Neural progenitor cell (in vitro differentiated cells): Measurements from ENCODE around the gene BECN2. TPM values are rescaled to one million over a fixed set of nuclear protein-coding genes. Genes with fewer than 3 reads are reported as not detected.

Experiments
- DNase-seq: peaks from one replicate; pipeline ENCODE4 v3.0.0-alpha.2; 2016; ENCODE audit warnings: low spot score
- H2AFZ ChIP-seq: fragments of 200-600 bp; sonication (generic); replicated peaks from 2 replicates; pipeline ENCODE4 v1.6.1; 2016; ENCODE audit warnings: antibody characterized with exemption
- H3F3A ChIP-seq: fragments of 200-600 bp; sonication (generic); 2 replicates; pipeline ENCODE4 v1.6.1; 2016; ENCODE audit warnings: antibody characterized with exemption, low read depth
- H3K27ac ChIP-seq: fragments of 200-600 bp; sonication (generic); 2 replicates; pipeline ENCODE4 v1.5.1; 2016; ENCODE audit warnings: mild to moderate bottlenecking
- H3K27me3 ChIP-seq: fragments of 200-600 bp; sonication (generic); 2 replicates; pipeline ENCODE4 v1.6.1; 2016; ENCODE audit warnings: mild to moderate bottlenecking, moderate library complexity
- H3K36me3 ChIP-seq: fragments of 200-600 bp; sonication (generic); 2 replicates; pipeline ENCODE4 v1.5.1; 2016
- H3K4me1 ChIP-seq: fragments of 200-600 bp; sonication (generic); 2 replicates; pipeline ENCODE4 v1.6.1; 2016; ENCODE audit warnings: mixed run types
- H3K4me2 ChIP-seq: fragments of 200-600 bp; sonication (generic); 2 replicates; pipeline ENCODE4 v1.6.1; 2016
- H3K4me3 ChIP-seq: fragments of 200-600 bp; sonication (generic); 2 replicates; pipeline ENCODE4 v1.5.1; 2016
- H3K79me2 ChIP-seq: fragments of 200-600 bp; sonication (generic); 2 replicates; pipeline ENCODE4 v1.6.1; 2016; ENCODE audit warnings: low read depth
- H3K9ac ChIP-seq: fragments of 200-600 bp; sonication (generic); 2 replicates; pipeline ENCODE4 v1.6.1; 2016
- H3K9me3 ChIP-seq: fragments of 200-600 bp; sonication (generic); 2 replicates; pipeline ENCODE4 v1.5.1; 2016; ENCODE audit warnings: low read depth
- H4K20me1 ChIP-seq: fragments of 200-600 bp; sonication (generic); 2 replicates; pipeline ENCODE4 v1.6.1; 2016; ENCODE audit warnings: low read depth
- H3K27ac Mint-ChIP-seq: 3 replicates; pipeline ENCODE4 v1.8.0; 2021; ENCODE audit warnings: mixed read lengths
- H3K27me3 Mint-ChIP-seq: 2 replicates; pipeline ENCODE4 v1.8.0; 2022; ENCODE audit warnings: low read depth, mild to moderate bottlenecking, inconsistent platforms, moderate library complexity, mixed read lengths; ENCODE audit not compliant: insufficient read depth
- H3K36me3 Mint-ChIP-seq: 3 replicates; pipeline ENCODE4 v1.8.0; 2021; ENCODE audit warnings: mixed read lengths
- H3K4me1 Mint-ChIP-seq: 3 replicates; pipeline ENCODE4 v1.8.0; 2021; ENCODE audit warnings: mixed read lengths
- H3K4me3 Mint-ChIP-seq: 3 replicates; pipeline ENCODE4 v1.8.0; 2021; ENCODE audit warnings: mild to moderate bottlenecking, moderate library complexity, mixed read lengths
- H3K9me3 Mint-ChIP-seq: 3 replicates; pipeline ENCODE4 v1.8.0; 2020; ENCODE audit warnings: mixed read lengths
- CTCF ChIP-seq: fragments of 200-600 bp; sonication (generic); IDR thresholded peaks from 2 replicates; pipeline ENCODE4 v1.5.1; 2017; ENCODE audit warnings: antibody characterized with exemption, mild to moderate bottlenecking
- EZH2 ChIP-seq: fragments of 200-600 bp; sonication (generic); IDR thresholded peaks from 2 replicates; pipeline ENCODE4 v1.6.1; 2017; ENCODE audit warnings: antibody characterized with exemption, mild to moderate bottlenecking, moderate library complexity
- EZH2phosphoT487 ChIP-seq: fragments of 200-600 bp; sonication (generic); IDR thresholded peaks from 2 replicates; pipeline ENCODE4 v1.6.1; 2017; ENCODE audit warnings: antibody characterized with exemption
- total RNA-seq: library from RNA; depleted of rRNA; stranded (reverse); fragments of >200 nt; gene quantifications from 2 replicates; pipeline ENCODE4 v1.2.3, GENCODE V29; 2015; ENCODE audit warnings: low replicate concordance

Gene BECN2
- total RNA-seq, 1 donor from 2014 or later = not detected

GRCh38 chr1:241934866-241935265 is 22.7 kb upstream of the BECN2 start:
- Mint-ChIP-seq H3K27me3 (peaks cover 8% of the 10 kb centered on the region), H3K27ac (peak overlapping the region; percentile 95), H3K4me1 (peaks cover 40% of the 10 kb centered on the region), H3K9me3 (peaks cover 15% of the 10 kb centered on the region), H3K36me3 (no peaks in the 10 kb centered on the region), H3K4me3 (no peak overlapping the region)
- DNase-seq = no peak
- H3K27ac ChIP-seq = no peak overlapping the region
- peaks cover 23% of the 10 kb centered on the region for H3F3A ChIP-seq
- no peaks in the 10 kb centered on the region for H3K79me2 ChIP-seq
- H3K4me2 ChIP-seq = no peak overlapping the region
- no peak for TF ChIP-seq EZH2phosphoT487
- no peak for TF ChIP-seq CTCF
- TF ChIP-seq EZH2 = no peak
- H3K27me3 ChIP-seq = no peaks in the 10 kb centered on the region
- H3K4me1 ChIP-seq = peaks cover 22% of the 10 kb centered on the region
- no peaks in the 10 kb centered on the region for H3K36me3 ChIP-seq
- no peak overlapping the region for H2AFZ ChIP-seq
- H4K20me1 ChIP-seq = peaks cover 4% of the 10 kb centered on the region
- H3K4me3 ChIP-seq = no peak overlapping the region
- H3K9me3 ChIP-seq = peaks cover 8% of the 10 kb centered on the region
- no peak overlapping the region for H3K9ac ChIP-seq

- H3F3A ChIP-seq = peaks cover 18% of the 10 kb centered on the region
- H3K27me3 ChIP-seq = no peaks in the 10 kb centered on the region
- H3K4me2 ChIP-seq = no peak overlapping the region
- peaks cover 9% of the 10 kb centered on the region for H3K4me1 Mint-ChIP-seq
- H3K4me3 ChIP-seq = no peak overlapping the region
- H3K27ac Mint-ChIP-seq = no peak overlapping the region
- H2AFZ ChIP-seq = no peak overlapping the region
- H3K79me2 ChIP-seq = no peaks in the 10 kb centered on the region
- TF ChIP-seq EZH2phosphoT487 (no peak), EZH2 (no peak), CTCF (no peak)
- peaks cover 5% of the 10 kb centered on the region for H3K27me3 Mint-ChIP-seq
- H3K4me1 ChIP-seq = peaks cover 4% of the 10 kb centered on the region
- H3K27ac ChIP-seq = no peak overlapping the region
- no peak for DNase-seq
- H3K9me3 ChIP-seq = peaks cover 8% of the 10 kb centered on the region
- no peak overlapping the region for H3K9ac ChIP-seq
- H3K36me3 Mint-ChIP-seq = no peaks in the 10 kb centered on the region
- no peaks in the 10 kb centered on the region for H3K36me3 ChIP-seq
- peaks cover 18% of the 10 kb centered on the region for H3K9me3 Mint-ChIP-seq
- H4K20me1 ChIP-seq = peaks cover 4% of the 10 kb centered on the region
- no peak overlapping the region for H3K4me3 Mint-ChIP-seq
Measured at GRCh38 chr1:241939798-241940197, 17.8 kb upstream of the BECN2 start.

GRCh38 chr1:241942738-241943137 is 14.8 kb upstream of the BECN2 start:
- H2AFZ ChIP-seq = no peak overlapping the region
- no peaks in the 10 kb centered on the region for H3K36me3 ChIP-seq
- TF ChIP-seq CTCF (no peak), EZH2 (no peak), EZH2phosphoT487 (no peak)
- Mint-ChIP-seq H3K27me3 (peaks cover 6% of the 10 kb centered on the region), H3K4me3 (no peak overlapping the region), H3K36me3 (no peaks in the 10 kb centered on the region), H3K4me1 (peaks cover 9% of the 10 kb centered on the region), H3K27ac (no peak overlapping the region), H3K9me3 (peaks cover 18% of the 10 kb centered on the region)
- DNase-seq = no peak
- no peak overlapping the region for H3K9ac ChIP-seq
- no peaks in the 10 kb centered on the region for H3F3A ChIP-seq
- H3K27me3 ChIP-seq = no peaks in the 10 kb centered on the region
- H3K27ac ChIP-seq = no peak overlapping the region
- peaks cover 8% of the 10 kb centered on the region for H3K9me3 ChIP-seq
- H3K4me1 ChIP-seq = no peaks in the 10 kb centered on the region
- H4K20me1 ChIP-seq = no peaks in the 10 kb centered on the region
- no peak overlapping the region for H3K4me2 ChIP-seq
- H3K79me2 ChIP-seq = no peaks in the 10 kb centered on the region
- no peak overlapping the region for H3K4me3 ChIP-seq
